PC-9 (cell line): Measurements from ENCODE around the gene CYB561. TPM values are rescaled to one million over a fixed set of nuclear protein-coding genes. Genes with fewer than 3 reads are reported as not detected.

Experiments used
- BruUV-seq: library from RNA; stranded (reverse); fragments of 400-500 nt; replicated peaks from 2 replicates; lab custom pipeline; 2021; lab: Mats Ljungman, UMichigan
- CTCF ChIA-PET: fragments of 300-600 bp; sonication (Branson Sonifier 250); formaldehyde crosslinking; loops from one replicate; lab custom pipeline; 2022; ENCODE audit warnings: antibody characterized with exemption; lab: Charles Lee
- POLR2A ChIA-PET: fragments of 300-600 bp; sonication (Branson Sonifier 250); formaldehyde crosslinking; loops from one replicate; lab custom pipeline; 2022; ENCODE audit warnings: antibody characterized with exemption; ENCODE audit not compliant: unreplicated experiment; lab: Charles Lee
- DNase-seq, 2 experiments: peaks; one replicate each; pipeline versions ENCODE4 v3.0.0 to v3.0.0-alpha.2; 2015 to 2022; ENCODE audit warnings: mixed read lengths in 1 of 2
- H2AFZ ChIP-seq: fragments of 200-600 bp; sonication (generic); 2 replicates; pipeline ENCODE4 v1.8.1; 2017; ENCODE audit warnings: antibody characterized with exemption
- H3F3A ChIP-seq: fragments of 200-600 bp; sonication (generic); 2 replicates; pipeline ENCODE4 v1.8.1; 2017; ENCODE audit warnings: antibody characterized with exemption, mild to moderate bottlenecking, low read depth; ENCODE audit not compliant: insufficient read depth
- H3K27ac ChIP-seq: fragments of 200-600 bp; sonication (generic); 2 replicates; pipeline ENCODE4 v1.6.1; 2016; ENCODE audit warnings: mixed run types
- H3K27me3 ChIP-seq: fragments of 200-600 bp; sonication (generic); 2 replicates; pipeline ENCODE4 v1.6.1; 2016; ENCODE audit warnings: low read depth, mixed run types; ENCODE audit not compliant: insufficient read depth
- H3K36me3 ChIP-seq: fragments of 200-600 bp; sonication (generic); 2 replicates; pipeline ENCODE4 v1.6.1; 2016; ENCODE audit warnings: low read depth, mixed run types
- H3K4me1 ChIP-seq: fragments of 200-600 bp; sonication (generic); replicated peaks from 2 replicates; pipeline ENCODE4 v1.6.1; 2016; ENCODE audit warnings: mixed run types; ENCODE audit not compliant: insufficient read depth
- H3K4me2 ChIP-seq: fragments of 200-600 bp; sonication (generic); 2 replicates; pipeline ENCODE4 v1.6.1; 2017; ENCODE audit warnings: mixed run types
- H3K4me3 ChIP-seq: fragments of 200-600 bp; sonication (generic); 2 replicates; pipeline ENCODE4 v1.6.1; 2016; ENCODE audit warnings: mixed run types
- H3K79me2 ChIP-seq: fragments of 200-600 bp; sonication (generic); 2 replicates; pipeline ENCODE4 v1.6.1; 2017; ENCODE audit warnings: low read depth, mixed run types
- H3K9me2 ChIP-seq: fragments of 200-600 bp; sonication (generic); 2 replicates; pipeline ENCODE4 v1.8.1; 2017; ENCODE audit warnings: mild to moderate bottlenecking; ENCODE audit not compliant: insufficient read depth
- H3K9me3 ChIP-seq: fragments of 200-600 bp; sonication (generic); 2 replicates; pipeline ENCODE4 v1.8.1; 2016; ENCODE audit warnings: low read depth; ENCODE audit not compliant: insufficient read depth
- H4K20me1 ChIP-seq: fragments of 200-600 bp; sonication (generic); 2 replicates; pipeline ENCODE4 v1.8.1; 2017; ENCODE audit not compliant: insufficient read depth
- EZH2 ChIP-seq: fragments of 200-600 bp; sonication (generic); IDR thresholded peaks from 2 replicates; pipeline ENCODE4 v1.8.0; 2017; ENCODE audit warnings: antibody characterized with exemption, low read depth
- intact Hi-C: fragments of 100-400 bp; cut with micrococcal nuclease; formaldehyde crosslinking; loops from one replicate; pipeline ENCODE4 v1.10.0; 2022; ENCODE audit not compliant: unreplicated experiment
- total RNA-seq: library from RNA; stranded (reverse); gene quantifications from 2 replicates; pipeline ENCODE4 v1.2.3, GENCODE V29; 2021
- TF ChIP-seq, protein P1 (sequence below): fragments of 200-600 bp; sonication (generic); conservative IDR thresholded peaks from 2 replicates; pipeline ENCODE4 v1.6.1; 2017; ENCODE audit warnings: mixed run types, antibody characterized with exemption, mild to moderate bottlenecking, moderate library complexity

Gene CYB561
- total RNA-seq, 1 experiment from 2014 or later: 71.6 TPM

- H3K9me2 ChIP-seq: no peaks in the 10 kb centered on the region
- no TSS peak for BruUV-seq
- no peak overlapping the region for H3K27ac ChIP-seq
- no peak overlapping the region for H3K4me3 ChIP-seq
- H3K4me2 ChIP-seq: peak overlapping the region; percentile 34; the same call in 1 of the 2 replicates
- no peaks in the 10 kb centered on the region for H4K20me1 ChIP-seq
- H3K4me1 ChIP-seq: peaks cover 11% of the 10 kb centered on the region
- H3F3A ChIP-seq: peaks cover 10% of the 10 kb centered on the region; the same call in 1 of the 2 replicates
- H3K36me3 ChIP-seq: no peaks in the 10 kb centered on the region
- intact Hi-C loops: no loop called here
- peak; percentile 54 to 61 for DNase-seq
- no peaks in the 10 kb centered on the region for H3K9me3 ChIP-seq
- H3K27me3 ChIP-seq: no peaks in the 10 kb centered on the region
- H2AFZ ChIP-seq: no peak overlapping the region
- H3K79me2 ChIP-seq: no peaks in the 10 kb centered on the region; the same call in 1 of the 2 replicates
- ChIA-PET POLR2A (interaction anchor here (0.5 to 0.6 kb wide), 2 partner anchors 49 to 171 kb away, joined by 3 to 4 read pairs; no protein-coding TSS in a partner anchor), CTCF (no interaction called here)
- no peak for TF ChIP-seq EZH2
- TF ChIP-seq, protein P1, sequence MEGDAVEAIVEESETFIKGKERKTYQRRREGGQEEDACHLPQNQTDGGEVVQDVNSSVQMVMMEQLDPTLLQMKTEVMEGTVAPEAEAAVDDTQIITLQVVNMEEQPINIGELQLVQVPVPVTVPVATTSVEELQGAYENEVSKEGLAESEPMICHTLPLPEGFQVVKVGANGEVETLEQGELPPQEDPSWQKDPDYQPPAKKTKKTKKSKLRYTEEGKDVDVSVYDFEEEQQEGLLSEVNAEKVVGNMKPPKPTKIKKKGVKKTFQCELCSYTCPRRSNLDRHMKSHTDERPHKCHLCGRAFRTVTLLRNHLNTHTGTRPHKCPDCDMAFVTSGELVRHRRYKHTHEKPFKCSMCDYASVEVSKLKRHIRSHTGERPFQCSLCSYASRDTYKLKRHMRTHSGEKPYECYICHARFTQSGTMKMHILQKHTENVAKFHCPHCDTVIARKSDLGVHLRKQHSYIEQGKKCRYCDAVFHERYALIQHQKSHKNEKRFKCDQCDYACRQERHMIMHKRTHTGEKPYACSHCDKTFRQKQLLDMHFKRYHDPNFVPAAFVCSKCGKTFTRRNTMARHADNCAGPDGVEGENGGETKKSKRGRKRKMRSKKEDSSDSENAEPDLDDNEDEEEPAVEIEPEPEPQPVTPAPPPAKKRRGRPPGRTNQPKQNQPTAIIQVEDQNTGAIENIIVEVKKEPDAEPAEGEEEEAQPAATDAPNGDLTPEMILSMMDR: no peak
Measured at GRCh38 chr17:63450551-63450950, 4.4 kb upstream of the CYB561 start.

- Histone ChIP-seq H3K27me3 (no peaks in the 10 kb centered on the region), H3K79me2 (peaks cover 17% of the 10 kb centered on the region), H3K27ac (no peak overlapping the region), H3K4me3 (no peak overlapping the region), H3K9me2 (no peaks in the 10 kb centered on the region), H3K9me3 (no peaks in the 10 kb centered on the region), H4K20me1 (no peaks in the 10 kb centered on the region; the same call in 1 of the 2 replicates), H3K4me2 (no peak overlapping the region), H3K36me3 (no peaks in the 10 kb centered on the region), H2AFZ (no peak overlapping the region), H3K4me1 (peaks cover 21% of the 10 kb centered on the region), H3F3A (peaks cover 10% of the 10 kb centered on the region; the same call in 1 of the 2 replicates)
- CTCF ChIA-PET: no interaction called here
- intact Hi-C loops: loop anchor here (5.0 kb wide), 1 partner anchor 104 kb away; the partner anchor contains the start of gene DCAF7
- POLR2A ChIA-PET: no interaction called here
- no TSS peak for BruUV-seq
- DNase-seq: no peak
- no peak for TF ChIP-seq EZH2
- TF ChIP-seq, protein P1: no peak
Measured at GRCh38 chr17:63448655-63449054, 2.5 kb upstream of the CYB561 start.

DNA sequence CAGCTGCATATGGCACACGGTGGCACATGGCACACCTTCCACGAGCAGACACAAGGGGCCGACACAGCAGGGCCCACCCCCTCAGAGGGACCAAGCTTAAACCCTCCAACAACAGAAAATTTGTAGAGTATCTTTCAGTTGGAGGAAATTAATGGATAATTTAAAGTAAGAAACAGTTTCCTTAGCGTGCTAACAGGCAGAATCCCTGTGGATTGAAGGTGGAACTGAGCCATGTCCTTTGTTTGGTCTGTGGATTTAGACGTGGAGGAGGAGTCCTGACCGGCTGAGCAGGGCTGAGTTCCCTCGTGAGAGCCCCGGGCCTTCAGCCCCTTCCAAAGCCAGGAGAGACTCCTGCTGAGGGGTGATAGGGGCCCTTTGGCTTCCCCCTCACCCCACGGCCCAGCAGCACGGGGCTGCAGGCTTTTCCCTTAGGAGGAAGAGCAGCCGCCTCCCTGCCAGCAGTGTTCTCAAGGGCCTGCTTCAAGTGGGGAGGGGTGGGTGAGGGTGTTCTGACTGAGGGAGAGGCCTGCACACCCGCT lies 1.4 kb upstream of the CYB561 start:
- H3K9me2 ChIP-seq: no peaks in the 10 kb centered on the region
- ChIA-PET POLR2A (interaction anchor here (0.6 to 1.3 kb wide), 2 partner anchors 12 to 15 kb away, joined by 7 to 9 read pairs; no protein-coding TSS in a partner anchor), CTCF (interaction anchor here (1.3 kb wide), 1 partner anchor 31 kb away, joined by 6 read pairs; no protein-coding TSS in a partner anchor)
- DNase-seq: no peak
- H3K4me3 ChIP-seq: peak overlapping the region; percentile 67
- H3K79me2 ChIP-seq: peaks cover 28% of the 10 kb centered on the region
- H3K27me3 ChIP-seq: no peaks in the 10 kb centered on the region
- peak overlapping the region; percentile 94 for H3K27ac ChIP-seq
- H3F3A ChIP-seq: peaks cover 10% of the 10 kb centered on the region; the same call in 1 of the 2 replicates
- intact Hi-C loops: loop anchor here (2.0 to 5.0 kb wide), 3 partner anchors 15 to 105 kb away; partner anchors contain the start of gene DCAF7
- H4K20me1 ChIP-seq: peaks cover 4% of the 10 kb centered on the region; the same call in 1 of the 2 replicates
- peak overlapping the region; percentile 89 for H3K4me2 ChIP-seq
- TF ChIP-seq, protein P1: no peak
- TF ChIP-seq EZH2: no peak
- no TSS peak for BruUV-seq
- H3K4me1 ChIP-seq: peaks cover 21% of the 10 kb centered on the region
- H2AFZ ChIP-seq: peak overlapping the region; percentile 73
- H3K9me3 ChIP-seq: no peaks in the 10 kb centered on the region
- H3K36me3 ChIP-seq: no peaks in the 10 kb centered on the region
